IPS-20b (cell line): Measurements from ENCODE around the gene CCR5AS.

Experiments used
- H3K27ac ChIP-seq: one replicate; pipeline ENCODE4 v1.5.1; 2013; ENCODE audit warnings: low read length
- H3K27me3 ChIP-seq: 2 replicates; pipeline ENCODE4 v1.6.1; 2013; ENCODE audit warnings: mild to moderate bottlenecking, low read length, inconsistent platforms; ENCODE audit not compliant: insufficient read depth
- H3K36me3 ChIP-seq: 2 replicates; pipeline ENCODE4 v1.6.1; 2013; ENCODE audit warnings: low read depth, mild to moderate bottlenecking, inconsistent platforms, low read length, moderate library complexity; ENCODE audit not compliant: insufficient read depth
- H3K4me1 ChIP-seq: 2 replicates; pipeline ENCODE4 v1.6.1; 2013; ENCODE audit warnings: mild to moderate bottlenecking, control low read depth, inconsistent platforms, low read length, moderate library complexity; ENCODE audit not compliant: insufficient read depth
- H3K4me3 ChIP-seq: 2 replicates; pipeline ENCODE4 v1.5.1; 2013; ENCODE audit warnings: mild to moderate bottlenecking, low read length, inconsistent platforms
- H3K9ac ChIP-seq: 2 replicates; pipeline ENCODE4 v1.6.1; 2013; ENCODE audit warnings: low read depth, mild to moderate bottlenecking, inconsistent platforms, low read length, moderate library complexity
- H3K9me3 ChIP-seq: 2 replicates; pipeline ENCODE4 v1.6.1; 2013; ENCODE audit warnings: mild to moderate bottlenecking, low read depth, low read length, inconsistent platforms; ENCODE audit not compliant: insufficient read depth

Gene CCR5AS

DNA sequence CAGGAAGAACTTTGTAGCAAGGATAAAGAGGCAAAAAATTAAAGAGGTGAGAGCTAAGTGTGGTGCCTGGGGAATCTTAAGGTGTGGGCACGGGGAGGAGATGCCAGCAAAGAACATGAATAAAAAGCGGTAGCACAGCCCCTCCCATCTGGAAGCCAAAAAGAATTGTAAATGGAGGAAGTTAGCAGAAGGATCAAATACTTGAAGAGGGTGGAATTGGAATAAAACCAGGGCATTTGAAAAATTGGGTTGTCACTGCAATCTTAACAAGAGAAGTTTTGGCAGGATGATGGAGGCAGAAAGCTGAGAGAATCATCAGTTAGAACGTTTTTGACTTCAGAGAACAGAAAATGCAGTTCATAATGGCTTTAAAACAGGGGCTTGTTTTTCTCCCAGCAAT lies 50.6 kb downstream of the CCR5AS start:
- Histone ChIP-seq H3K4me3 (no peak overlapping the region), H3K9ac (no peak overlapping the region), H3K9me3 (no peaks in the 10 kb centered on the region), H3K27ac (no peak overlapping the region), H3K27me3 (no peaks in the 10 kb centered on the region), H3K4me1 (no peaks in the 10 kb centered on the region), H3K36me3 (no peaks in the 10 kb centered on the region)

GRCh38 chr3:46354984-46355383 lies 51.9 kb downstream of the CCR5AS start:
- Histone ChIP-seq H3K27ac (no peak overlapping the region), H3K36me3 (no peaks in the 10 kb centered on the region), H3K9ac (no peak overlapping the region), H3K27me3 (no peaks in the 10 kb centered on the region), H3K4me1 (no peaks in the 10 kb centered on the region), H3K4me3 (no peak overlapping the region), H3K9me3 (no peaks in the 10 kb centered on the region)

GRCh38 chr3:46354478-46354877 lies 52.4 kb downstream of the CCR5AS start:
- no peaks in the 10 kb centered on the region for H3K4me1 ChIP-seq
- no peaks in the 10 kb centered on the region for H3K36me3 ChIP-seq
- no peak overlapping the region for H3K4me3 ChIP-seq
- no peak overlapping the region for H3K27ac ChIP-seq
- no peaks in the 10 kb centered on the region for H3K9me3 ChIP-seq
- H3K9ac ChIP-seq = no peak overlapping the region
- H3K27me3 ChIP-seq = no peaks in the 10 kb centered on the region

- Histone ChIP-seq H3K27ac (no peak within 1 kb of the TSS), H3K9ac (no peak within 1 kb of the TSS), H3K36me3 (no peaks in the 10 kb centered on the region), H3K4me3 (no peak within 1 kb of the TSS), H3K9me3 (no peaks in the 10 kb centered on the region), H3K4me1 (no peaks in the 10 kb centered on the region), H3K27me3 (no peaks in the 10 kb centered on the region)
Measured at GRCh38 chr3:46353647-46354410, 53.0 kb downstream of the CCR5AS start, which contains the start of gene CCR2. TSS of gene CCR2 (plus strand) at chr3:46354111. CDS start at chr3:46357528, 3,417 bp downstream.

DNA sequence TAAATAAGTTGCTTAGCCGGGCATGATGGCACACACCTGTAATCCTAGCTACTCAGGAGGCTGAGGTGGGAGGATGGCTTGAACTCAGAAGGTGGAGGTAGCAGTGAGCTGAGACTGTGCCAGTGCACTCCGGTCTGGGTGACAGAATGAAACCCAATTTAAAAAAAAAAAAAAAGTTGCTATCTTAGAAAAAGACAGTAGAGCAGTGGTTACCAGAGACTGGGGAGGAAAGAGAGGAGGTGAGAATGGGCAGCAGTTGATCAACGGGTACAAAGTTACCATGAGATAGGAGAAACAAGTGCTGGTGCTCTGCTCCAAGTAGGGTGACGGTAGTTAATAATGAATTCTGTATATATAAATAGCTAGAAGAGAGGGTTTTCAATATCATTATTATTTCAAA lies 53.8 kb downstream of the CCR5AS start:
- H3K27me3 ChIP-seq = no peaks in the 10 kb centered on the region
- no peak overlapping the region for H3K27ac ChIP-seq
- no peak overlapping the region for H3K4me3 ChIP-seq
- H3K9me3 ChIP-seq = peaks cover under 1% of the 10 kb centered on the region; the same call in 1 of the 2 replicates
- H3K36me3 ChIP-seq = no peaks in the 10 kb centered on the region
- H3K9ac ChIP-seq = no peak overlapping the region
- H3K4me1 ChIP-seq = no peaks in the 10 kb centered on the region

- Histone ChIP-seq H3K36me3 (no peaks in the 10 kb centered on the region), H3K4me3 (no peak overlapping the region), H3K9me3 (peaks cover 2% of the 10 kb centered on the region; the same call in 1 of the 2 replicates), H3K9ac (no peak overlapping the region), H3K4me1 (no peaks in the 10 kb centered on the region), H3K27ac (no peak overlapping the region), H3K27me3 (no peaks in the 10 kb centered on the region)
Measured at GRCh38 chr3:46351646-46352045, 55.2 kb downstream of the CCR5AS start.

- H3K9ac ChIP-seq = no peak overlapping the region
- H3K9me3 ChIP-seq = peaks cover 2% of the 10 kb centered on the region; the same call in 1 of the 2 replicates
- H3K27ac ChIP-seq = no peak overlapping the region
- no peaks in the 10 kb centered on the region for H3K36me3 ChIP-seq
- H3K4me3 ChIP-seq = no peak overlapping the region
- no peaks in the 10 kb centered on the region for H3K4me1 ChIP-seq
- no peaks in the 10 kb centered on the region for H3K27me3 ChIP-seq
Measured at GRCh38 chr3:46350262-46350565, 56.7 kb downstream of the CCR5AS start.

- Histone ChIP-seq H3K36me3 (no peaks in the 10 kb centered on the region), H3K9me3 (peaks cover 2% of the 10 kb centered on the region; the same call in 1 of the 2 replicates), H3K4me1 (no peaks in the 10 kb centered on the region), H3K9ac (no peak overlapping the region), H3K4me3 (no peak overlapping the region), H3K27me3 (no peaks in the 10 kb centered on the region), H3K27ac (no peak overlapping the region)
Measured at GRCh38 chr3:46349484-46350261, 57.2 kb downstream of the CCR5AS start.

GRCh38 chr3:46348823-46349482 lies 57.9 kb downstream of the CCR5AS start:
- no peaks in the 10 kb centered on the region for H3K27me3 ChIP-seq
- H3K4me1 ChIP-seq = no peaks in the 10 kb centered on the region
- no peaks in the 10 kb centered on the region for H3K36me3 ChIP-seq
- no peak overlapping the region for H3K27ac ChIP-seq
- no peak overlapping the region for H3K4me3 ChIP-seq
- peaks cover 2% of the 10 kb centered on the region; the same call in 1 of the 2 replicates for H3K9me3 ChIP-seq
- H3K9ac ChIP-seq = no peak overlapping the region

DNA sequence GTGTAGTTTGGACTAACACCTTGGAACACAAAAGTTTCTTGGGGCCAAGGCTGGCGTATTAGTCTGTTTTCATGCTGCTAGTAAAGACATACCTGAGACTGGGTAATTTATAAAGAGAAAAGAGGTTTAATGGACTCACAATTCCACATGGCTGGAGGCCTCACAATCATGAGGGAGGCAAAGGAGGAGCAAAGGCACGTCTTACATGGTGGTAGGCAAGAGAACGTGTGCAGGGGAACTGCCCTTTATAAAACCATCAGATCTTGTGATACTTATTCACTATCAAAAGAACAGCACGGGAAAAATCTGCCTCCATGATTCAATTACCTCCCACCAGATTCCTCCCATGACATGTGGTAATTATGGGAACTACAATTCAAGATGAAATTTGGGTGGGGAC lies 62.4 kb downstream of the CCR5AS start:
- no peak overlapping the region for H3K4me3 ChIP-seq
- H3K9me3 ChIP-seq = peaks cover 7% of the 10 kb centered on the region
- no peaks in the 10 kb centered on the region for H3K4me1 ChIP-seq
- no peaks in the 10 kb centered on the region for H3K27me3 ChIP-seq
- no peak overlapping the region for H3K27ac ChIP-seq
- no peak overlapping the region for H3K9ac ChIP-seq
- no peaks in the 10 kb centered on the region for H3K36me3 ChIP-seq

- Histone ChIP-seq H3K9ac (no peak overlapping the region), H3K4me3 (no peak overlapping the region), H3K27me3 (no peaks in the 10 kb centered on the region), H3K27ac (no peak overlapping the region), H3K9me3 (peaks cover 23% of the 10 kb centered on the region), H3K4me1 (no peaks in the 10 kb centered on the region), H3K36me3 (no peaks in the 10 kb centered on the region)
Measured at GRCh38 chr3:46338840-46339239, 68.0 kb downstream of the CCR5AS start.
